HG02981 (cell line): ENCODE results near the gene ATP5ME.
"Not testable (repeated sequence)": the region's sequence is repeated elsewhere in the genome, so short reads cannot be mapped to it uniquely, and the experiment has no call there.

Experiments
- ATAC-seq: cut with Tn5 transposase; IDR thresholded peaks from one replicate; pipeline ENCODE4 v1.9.1; 2021; ENCODE audit warnings: mild to moderate bottlenecking, moderate library complexity; ENCODE audit not compliant: unreplicated experiment

ATP5ME gene

GRCh38 chr4:657338-657833 lies 16.7 kb downstream of the ATP5ME start:
- ATAC-seq = no peak

- no peak for ATAC-seq
These were observed 17.4 kb downstream of the ATP5ME start for GRCh38 chr4:656436-657337.

- ATAC-seq = no peak
These were observed 18.5 kb downstream of the ATP5ME start for GRCh38 chr4:655464-656151.

- ATAC-seq = no peak
These were observed 19.1 kb downstream of the ATP5ME start for GRCh38 chr4:654871-655463.

- no peak for ATAC-seq
These were observed 19.6 kb downstream of the ATP5ME start for GRCh38 chr4:654503-654845.

GRCh38 chr4:653831-654502 lies 20.1 kb downstream of the ATP5ME start:
- ATAC-seq = no peak

- no peak for ATAC-seq
These were observed 20.8 kb downstream of the ATP5ME start for GRCh38 chr4:653080-653821.

- no peak for ATAC-seq
These were observed 22.0 kb downstream of the ATP5ME start for GRCh38 chr4:651884-652642.

- no peak for ATAC-seq
These were observed 22.9 kb downstream of the ATP5ME start for GRCh38 chr4:650951-651883.

- no peak for ATAC-seq
These were observed 23.6 kb downstream of the ATP5ME start for GRCh38 chr4:650461-650860.

- no peak for ATAC-seq
These were observed 24.2 kb downstream of the ATP5ME start for GRCh38 chr4:649751-650310.

- no peak for ATAC-seq
These were observed 24.8 kb downstream of the ATP5ME start for GRCh38 chr4:649293-649625.

- no peak for ATAC-seq
These were observed 25.3 kb downstream of the ATP5ME start for GRCh38 chr4:648579-649292.

GRCh38 chr4:647481-647880 lies 26.6 kb downstream of the ATP5ME start:
- ATAC-seq = no peak

GRCh38 chr4:646460-646859 lies 27.6 kb downstream of the ATP5ME start:
- ATAC-seq = no peak

- ATAC-seq = not testable (repeated sequence)
These were observed 31.7 kb downstream of the ATP5ME start for GRCh38 chr4:642366-642765.

- ATAC-seq = no peak
These were observed 36.4 kb downstream of the ATP5ME start for GRCh38 chr4:637536-638280.
